ENCODE data around the gene HTR6. TPM values are rescaled to one million over a fixed set of nuclear protein-coding genes. Genes with fewer than 3 reads are reported as not detected.
"Not testable (repeated sequence)": the region's sequence is repeated elsewhere in the genome, so short reads cannot be mapped to it uniquely, and the experiment has no call there.

HTR6 gene
- polyA plus RNA-seq, 1 donor from 2014 or later = not detected

GRCh38 chr1:19637606-19638005, 27.1 kb upstream of the HTR6 start:
- H4K20me1 ChIP-seq (ENCODE audit: insufficient read depth) = no peaks in the 10 kb centered on the region
- no peaks in the 10 kb centered on the region for H3K36me3 ChIP-seq (ENCODE audit: insufficient read depth, low read length)
- H3K4me2 ChIP-seq (ENCODE audit: low read length) = no peak overlapping the region
- H3K27me3 ChIP-seq (ENCODE audit: insufficient read depth, low read depth, low read length) = peaks cover 5% of the 10 kb centered on the region
- no peak overlapping the region for H2AFZ ChIP-seq (ENCODE audit: low read depth, low read length)
- H3K4me3 ChIP-seq (ENCODE audit: low read length) = no peak overlapping the region
- H3K27ac ChIP-seq (ENCODE audit: low read length) = no peak overlapping the region
- H3K9ac ChIP-seq (ENCODE audit: low read length) = no peak overlapping the region
- H3K9me3 ChIP-seq (ENCODE audit: low read length) = no peaks in the 10 kb centered on the region
- no peaks in the 10 kb centered on the region for H3K9me2 ChIP-seq (ENCODE audit: insufficient read depth, low read length)
- H3K79me2 ChIP-seq (replicated peaks; ENCODE audit: insufficient read depth, low read length) = no peaks in the 10 kb centered on the region
- H3F3A ChIP-seq (ENCODE audit: insufficient read depth, low read length, poor library complexity, severe bottlenecking) = no peaks in the 10 kb centered on the region
- TF ChIP-seq TAF1 (IDR thresholded peaks at IDR 0.05; ENCODE audit: low read depth) (no peak), RAD21 (conservative IDR thresholded peaks at IDR 0.05) (no peak), MXI1 (conservative IDR thresholded peaks at IDR 0.05; ENCODE audit: poor library complexity, severe bottlenecking) (no peak), SMC3 (conservative IDR thresholded peaks at IDR 0.05; ENCODE audit: poor library complexity) (no peak), CTCF (IDR thresholded peaks at IDR 0.05; ENCODE audit: poor library complexity, severe bottlenecking) (no peak), EZH2 (IDR thresholded peaks at IDR 0.05; ENCODE audit: borderline replicate concordance, insufficient read depth, low read length, poor library complexity, severe bottlenecking) (no peak), EP300 (conservative IDR thresholded peaks at IDR 0.05; ENCODE audit: poor library complexity, severe bottlenecking) (no peak), REST (IDR thresholded peaks at IDR 0.05; ENCODE audit: borderline replicate concordance) (no peak), POLR2AphosphoS5 (IDR thresholded peaks at IDR 0.05) (no peak)

GRCh38 chr1:19639228-19639627, 25.4 kb upstream of the HTR6 start:
- H2AFZ ChIP-seq (ENCODE audit: low read depth, low read length); H3K9me3 ChIP-seq (ENCODE audit: low read length); H3K9me2 ChIP-seq (ENCODE audit: insufficient read depth, low read length); H3K79me2 ChIP-seq (replicated peaks; ENCODE audit: insufficient read depth, low read length); H3K36me3 ChIP-seq (ENCODE audit: insufficient read depth, low read length); H3K27ac ChIP-seq (ENCODE audit: low read length); H3K4me3 ChIP-seq (ENCODE audit: low read length); H4K20me1 ChIP-seq (ENCODE audit: insufficient read depth); H3K4me2 ChIP-seq (ENCODE audit: low read length); H3F3A ChIP-seq (ENCODE audit: insufficient read depth, low read length, poor library complexity, severe bottlenecking); H3K9ac ChIP-seq (ENCODE audit: low read length): not testable (repeated sequence)
- H3K27me3 ChIP-seq (ENCODE audit: insufficient read depth, low read depth, low read length) = peaks cover 18% of the 10 kb centered on the region

- Histone ChIP-seq H3K9me2 (ENCODE audit: insufficient read depth, low read length) (no peaks in the 10 kb centered on the region), H3F3A (ENCODE audit: insufficient read depth, low read length, poor library complexity, severe bottlenecking) (no peaks in the 10 kb centered on the region), H3K4me3 (ENCODE audit: low read length) (no peak overlapping the region), H3K27ac (ENCODE audit: low read length) (no peak overlapping the region), H2AFZ (ENCODE audit: low read depth, low read length) (no peak overlapping the region), H3K36me3 (ENCODE audit: insufficient read depth, low read length) (no peaks in the 10 kb centered on the region), H3K79me2 (replicated peaks; ENCODE audit: insufficient read depth, low read length) (no peaks in the 10 kb centered on the region), H4K20me1 (ENCODE audit: insufficient read depth) (no peaks in the 10 kb centered on the region), H3K9me3 (ENCODE audit: low read length) (no peaks in the 10 kb centered on the region), H3K27me3 (ENCODE audit: insufficient read depth, low read depth, low read length) (peaks cover 23% of the 10 kb centered on the region), H3K9ac (ENCODE audit: low read length) (no peak overlapping the region), H3K4me2 (ENCODE audit: low read length) (no peak overlapping the region)
- TF ChIP-seq REST (IDR thresholded peaks at IDR 0.05; ENCODE audit: borderline replicate concordance) = no peak
- TF ChIP-seq MXI1 (conservative IDR thresholded peaks at IDR 0.05; ENCODE audit: poor library complexity, severe bottlenecking) = no peak
- no peak for TF ChIP-seq CTCF (IDR thresholded peaks at IDR 0.05; ENCODE audit: poor library complexity, severe bottlenecking)
- no peak for TF ChIP-seq RAD21 (conservative IDR thresholded peaks at IDR 0.05)
- no peak for TF ChIP-seq EZH2 (IDR thresholded peaks at IDR 0.05; ENCODE audit: borderline replicate concordance, insufficient read depth, low read length, poor library complexity, severe bottlenecking)
- no peak for TF ChIP-seq POLR2AphosphoS5 (IDR thresholded peaks at IDR 0.05)
- TF ChIP-seq EP300 (conservative IDR thresholded peaks at IDR 0.05; ENCODE audit: poor library complexity, severe bottlenecking) = no peak
- no peak for TF ChIP-seq SMC3 (conservative IDR thresholded peaks at IDR 0.05; ENCODE audit: poor library complexity)
- no peak for TF ChIP-seq TAF1 (IDR thresholded peaks at IDR 0.05; ENCODE audit: low read depth)
Measured at GRCh38 chr1:19639999-19640362, 24.7 kb upstream of the HTR6 start.

Data from neural cell (in vitro differentiated cells).